WERI-Rb-1 (cell line): ENCODE results near the gene EMP1.
"Not testable (repeated sequence)": the region's sequence is repeated elsewhere in the genome, so short reads cannot be mapped to it uniquely, and the experiment has no call there.

Experiments used
- DNase-seq: peaks from one replicate; pipeline ENCODE4 v3.0.0-alpha.2; 2020
- H3K27ac ChIP-seq: fragments of 250-450 bp; sonication (Bioruptor Pico); 2 replicates; pipeline ENCODE4 v1.5.1; 2020; ENCODE audit warnings: mild to moderate bottlenecking, moderate library complexity
- H3K27me3 ChIP-seq: fragments of 250-450 bp; sonication (Bioruptor Pico); 2 replicates; pipeline ENCODE4 v1.5.1; 2021; ENCODE audit warnings: mild to moderate bottlenecking, low read depth, moderate library complexity; ENCODE audit not compliant: insufficient read depth, severe bottlenecking
- H3K36me3 ChIP-seq: fragments of 250-450 bp; sonication (Bioruptor Pico); 2 replicates; pipeline ENCODE4 v1.5.1; 2020; ENCODE audit warnings: mild to moderate bottlenecking, moderate library complexity
- H3K4me3 ChIP-seq: 2 replicates; pipeline ENCODE4 v1.5.1; 2011; ENCODE audit warnings: low read depth, mild to moderate bottlenecking, control low read depth, low read length
- H3K9me3 ChIP-seq: fragments of 250-450 bp; sonication (Bioruptor Pico); 2 replicates; pipeline ENCODE4 v1.5.1; 2021; ENCODE audit warnings: mild to moderate bottlenecking, moderate library complexity; ENCODE audit not compliant: severe bottlenecking
- CTCF ChIP-seq: IDR thresholded peaks from 2 replicates; pipeline ENCODE4 v1.5.1; 2011; ENCODE audit warnings: low read depth, mild to moderate bottlenecking, control low read depth, inconsistent platforms, low read length

Gene EMP1

GRCh38 chr12:13258717-13259119 lies 62.2 kb downstream of the EMP1 start:
- H3K27ac ChIP-seq, result no peak overlapping the region
- no peaks in the 10 kb centered on the region for H3K36me3 ChIP-seq
- H3K27me3 ChIP-seq, result no peaks in the 10 kb centered on the region
- H3K9me3 ChIP-seq, result no peaks in the 10 kb centered on the region
- no peak overlapping the region for H3K4me3 ChIP-seq
- TF ChIP-seq CTCF, result no peak
- DNase-seq, result peak; percentile 11

- not testable (repeated sequence) for H3K27me3 ChIP-seq, H3K27ac ChIP-seq, H3K9me3 ChIP-seq, DNase-seq, H3K36me3 ChIP-seq, H3K4me3 ChIP-seq
Measured at GRCh38 chr12:13259625-13260024, 63.1 kb downstream of the EMP1 start.

- not testable (repeated sequence) for H3K36me3 ChIP-seq, H3K27me3 ChIP-seq, H3K27ac ChIP-seq, H3K4me3 ChIP-seq, DNase-seq, H3K9me3 ChIP-seq
Measured at GRCh38 chr12:13267826-13268225, 71.3 kb downstream of the EMP1 start.

- no peak overlapping the region for H3K27ac ChIP-seq
- no peak for DNase-seq
- no peaks in the 10 kb centered on the region for H3K27me3 ChIP-seq
- H3K4me3 ChIP-seq, result no peak overlapping the region
- TF ChIP-seq CTCF, result no peak
- H3K36me3 ChIP-seq, result no peaks in the 10 kb centered on the region
- H3K9me3 ChIP-seq, result no peaks in the 10 kb centered on the region
Measured at GRCh38 chr12:13268581-13268980, 72.1 kb downstream of the EMP1 start.
